ENCODE data around the gene RIN1. TPM values are rescaled to one million over a fixed set of nuclear protein-coding genes. Genes with fewer than 3 reads are reported as not detected.

Gene RIN1
- total RNA-seq, 6 experiments from 2014 or later = 0.46 to 1.8 (median 0.94) TPM

- ATAC-seq = no peak
- Histone ChIP-seq H3K36me3 (no peaks in the 10 kb centered on the region), H3K4me1 (peaks cover 0 to 12% (median 6%) of the 10 kb centered on the region in 4 donors), H3K27ac (no peak overlapping the region), H3K4me3 (no peak overlapping the region), H3K27me3 (no peaks in the 10 kb centered on the region), H3K9me3 (no peaks in the 10 kb centered on the region)
- WGBS (ENCODE audit: insufficient coverage, low coverage, low lambda C conversion rate, missing lambda C conversion rate) = 33% methylated on average over 16 of the region's 17 CpGs
- DNase-seq = no peak
- intact Hi-C loops (cut with DNase I) = loop anchor here in 1 of 2 donors (10.0 kb wide), 1 partner anchor 92 kb away; no protein-coding TSS in a partner anchor
- TF ChIP-seq POLR2A (IDR thresholded peaks at IDR 0.05) (no peak), CTCF (IDR thresholded peaks at IDR 0.05) (no peak)
Observed at GRCh38 chr11:66292543-66293332, 43.5 kb downstream of the RIN1 start.

GRCh38 chr11:66291706-66292542 is 44.3 kb downstream of the RIN1 start, which contains the start of gene TMEM151A:
Gene TMEM151A, plus strand, starts transcription at chr11:66291894. Its CDS starts 120 bp downstream, at chr11:66292014.
- Histone ChIP-seq H3K36me3 (no peaks in the 10 kb centered on the region), H3K4me3 (peak within 1 kb of the TSS; percentile 21 to 47 (median 26)), H3K27me3 (no peaks in the 10 kb centered on the region), H3K27ac (no peak within 1 kb of the TSS), H3K4me1 (peaks cover 0 to 17% (median 7%) of the 10 kb centered on the region in 4 donors), H3K9me3 (no peaks in the 10 kb centered on the region)
- TF ChIP-seq POLR2A (IDR thresholded peaks at IDR 0.05) (no peak), CTCF (IDR thresholded peaks at IDR 0.05) (no peak)
- intact Hi-C loops (cut with DNase I) = loop anchor here in 1 of 2 donors (10.0 kb wide), 1 partner anchor 93 kb away; no protein-coding TSS in a partner anchor
- no CpG with 5 or more reads among the region's 95 CpGs for WGBS (ENCODE audit: insufficient coverage, low coverage, low lambda C conversion rate, missing lambda C conversion rate)
- DNase-seq (no peak), ATAC-seq (no peak)

GRCh38 chr11:66291303-66291705 is 44.9 kb downstream of the RIN1 start:
- Histone ChIP-seq H3K27ac (no peak overlapping the region), H3K27me3 (no peaks in the 10 kb centered on the region), H3K4me1 (peaks cover 0 to 17% (median 7%) of the 10 kb centered on the region in 4 donors), H3K4me3 (no peak overlapping the region), H3K36me3 (no peaks in the 10 kb centered on the region), H3K9me3 (no peaks in the 10 kb centered on the region)
- ATAC-seq (no peak), DNase-seq (no peak)
- TF ChIP-seq CTCF (IDR thresholded peaks at IDR 0.05) = no peak
- intact Hi-C loops (cut with DNase I) = loop anchor here in 1 of 2 donors (10.0 kb wide), 1 partner anchor 93 kb away; no protein-coding TSS in a partner anchor
- WGBS (ENCODE audit: insufficient coverage, low coverage, low lambda C conversion rate, missing lambda C conversion rate) = no CpG with 5 or more reads among the region's 16 CpGs

- Histone ChIP-seq H3K4me3 (no peak overlapping the region), H3K27me3 (no peaks in the 10 kb centered on the region), H3K27ac (no peak overlapping the region), H3K9me3 (no peaks in the 10 kb centered on the region), H3K36me3 (no peaks in the 10 kb centered on the region), H3K4me1 (peaks cover 0 to 17% (median 7%) of the 10 kb centered on the region in 4 donors)
- TF ChIP-seq POLR2A (IDR thresholded peaks at IDR 0.05) (no peak), CTCF (IDR thresholded peaks at IDR 0.05) (no peak)
- intact Hi-C loops (cut with DNase I) = loop anchor here in 1 of 2 donors (10.0 kb wide), 1 partner anchor 95 kb away; no protein-coding TSS in a partner anchor
- DNase-seq = no peak
- ATAC-seq = no peak
- 52% methylated on average over 2 of the region's 2 CpGs for WGBS (ENCODE audit: insufficient coverage, low coverage, low lambda C conversion rate, missing lambda C conversion rate)
Observed at GRCh38 chr11:66290330-66290621, 46.0 kb downstream of the RIN1 start.
